Activated CD4-positive, CD25-positive, alpha-beta regulatory T cell treated with anti-CD3 and anti-CD28 coated beads, Interleukin-2, amount 50 U/mL, for 16 hours (primary cell): ENCODE data around the gene PRORP.
"Not testable (repeated sequence)": the region's sequence is repeated elsewhere in the genome, so short reads cannot be mapped to it uniquely, and the experiment has no call there.

Experiments
- DNase-seq: peaks from one replicate; pipeline ENCODE4 v3.0.0-alpha.2; 2020; ENCODE audit warnings: low read depth, low spot score

The PRORP gene

DNA sequence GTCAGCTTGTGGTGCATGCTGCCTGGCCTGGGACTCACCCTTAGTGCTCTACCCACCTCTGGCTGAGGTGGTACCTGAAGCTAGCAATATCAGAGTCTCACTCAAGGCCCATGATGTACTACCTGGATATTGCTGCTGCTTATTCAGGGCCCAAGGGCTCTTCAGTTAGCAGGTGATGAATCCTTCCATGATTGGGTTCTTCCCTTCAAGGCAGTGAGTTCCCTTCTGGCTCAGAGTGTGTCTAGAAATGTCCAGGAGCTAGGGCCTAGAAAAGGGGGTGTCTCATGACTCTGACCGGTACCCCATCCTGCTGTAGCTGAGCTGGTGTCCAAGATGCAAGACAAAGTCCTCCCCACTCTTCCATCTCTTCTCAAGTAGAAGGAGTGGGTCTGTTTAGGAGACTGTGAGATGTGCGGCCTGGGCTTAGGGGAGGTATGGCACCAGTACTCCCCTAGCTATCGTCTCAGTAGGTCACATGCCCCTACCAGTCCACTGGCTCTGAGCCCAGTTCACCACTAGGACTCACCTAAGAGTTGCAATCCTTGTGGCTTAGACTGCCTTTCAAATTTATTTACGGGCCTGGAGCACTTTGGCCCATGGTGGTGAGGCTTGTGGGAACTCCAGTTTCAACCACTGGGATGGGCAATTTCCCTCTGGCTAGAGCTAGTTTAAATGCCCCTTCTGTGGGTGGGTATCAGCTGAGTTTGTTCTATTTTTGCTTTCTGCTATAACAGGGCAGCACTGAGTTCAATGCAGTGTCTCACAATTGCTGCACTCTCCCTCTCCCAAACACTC is 12.2 kb downstream of the PRORP start:
- no peak for DNase-seq

DNA sequence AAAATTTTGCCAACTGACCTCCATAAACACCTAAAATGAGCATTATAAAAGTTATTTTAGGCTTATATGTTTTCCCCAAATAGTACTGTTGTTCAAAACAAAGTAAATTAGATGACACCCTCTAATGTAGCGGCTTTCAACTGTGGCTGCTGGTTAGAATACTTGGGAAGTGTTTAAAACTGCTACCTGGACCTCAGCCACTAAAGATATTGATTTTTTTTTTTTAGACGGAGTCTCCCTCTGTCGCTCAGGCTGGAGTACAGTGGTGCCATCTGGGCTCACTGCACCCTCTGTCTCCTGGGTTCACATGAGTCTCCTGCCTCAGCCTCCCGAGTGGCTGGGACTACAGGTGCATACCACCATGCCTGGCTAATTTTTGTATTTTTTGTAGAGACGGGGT is 16.2 kb downstream of the PRORP start:
- DNase-seq = no peak

DNA sequence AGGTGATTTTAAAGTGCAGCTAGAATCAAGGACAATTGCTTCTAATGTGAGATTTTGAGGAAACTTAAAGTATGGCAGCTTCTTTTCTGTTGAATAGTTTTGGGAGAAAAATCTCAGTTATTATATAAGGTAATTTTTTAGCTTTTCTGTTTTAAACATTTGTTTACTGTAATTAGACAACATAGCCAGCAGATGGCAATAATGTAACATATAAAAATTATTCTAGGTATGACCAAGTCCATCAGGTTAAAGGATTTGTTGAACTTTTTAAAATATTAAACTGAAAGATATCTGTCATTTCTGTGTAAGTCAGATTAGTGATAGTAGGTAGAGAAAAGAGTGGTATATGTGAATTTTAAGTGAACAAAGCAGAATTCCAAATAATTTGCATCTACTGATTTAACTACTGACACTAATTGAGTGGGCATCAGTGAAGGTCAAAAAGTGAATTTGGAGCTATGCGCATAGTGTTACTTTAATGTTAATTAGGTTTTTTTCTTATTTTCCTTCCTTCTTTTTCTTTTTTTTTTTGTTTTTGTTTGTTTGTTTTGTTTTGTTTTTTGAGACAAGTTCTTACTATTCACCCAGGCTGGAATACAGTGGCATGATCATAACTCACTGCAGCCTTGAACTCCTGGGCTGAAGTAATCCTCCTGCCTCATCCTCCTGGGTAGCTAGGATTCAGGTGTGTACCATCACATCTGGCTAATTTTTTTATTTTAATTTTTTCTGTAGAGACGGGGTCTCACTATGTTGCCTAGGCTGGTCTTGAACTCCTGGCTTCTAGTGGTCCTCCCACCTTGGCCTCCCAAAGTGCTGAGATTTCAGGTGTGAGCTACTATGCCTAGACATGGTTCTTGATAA is 18.6 kb downstream of the PRORP start:
- DNase-seq = no peak

DNA sequence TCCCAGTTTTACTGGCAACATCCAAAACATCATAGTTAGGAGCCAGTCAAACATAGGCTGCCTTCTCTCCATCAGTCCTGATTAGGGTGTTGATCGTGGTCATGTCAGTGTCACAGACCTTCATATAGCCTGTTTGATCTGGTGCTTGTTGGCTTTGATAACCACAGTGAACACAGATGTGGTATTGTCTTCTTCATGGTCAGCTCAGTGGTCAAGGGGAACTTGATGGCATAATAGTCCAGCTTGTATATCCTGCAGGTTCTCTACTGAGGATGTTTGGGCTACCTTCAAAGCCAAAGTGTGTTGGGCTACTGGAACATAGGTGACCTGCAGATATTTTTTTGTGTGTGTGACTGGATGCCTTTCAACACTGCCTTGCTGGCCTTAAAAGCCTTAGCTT is 21.7 kb downstream of the PRORP start:
- DNase-seq = no peak

DNA sequence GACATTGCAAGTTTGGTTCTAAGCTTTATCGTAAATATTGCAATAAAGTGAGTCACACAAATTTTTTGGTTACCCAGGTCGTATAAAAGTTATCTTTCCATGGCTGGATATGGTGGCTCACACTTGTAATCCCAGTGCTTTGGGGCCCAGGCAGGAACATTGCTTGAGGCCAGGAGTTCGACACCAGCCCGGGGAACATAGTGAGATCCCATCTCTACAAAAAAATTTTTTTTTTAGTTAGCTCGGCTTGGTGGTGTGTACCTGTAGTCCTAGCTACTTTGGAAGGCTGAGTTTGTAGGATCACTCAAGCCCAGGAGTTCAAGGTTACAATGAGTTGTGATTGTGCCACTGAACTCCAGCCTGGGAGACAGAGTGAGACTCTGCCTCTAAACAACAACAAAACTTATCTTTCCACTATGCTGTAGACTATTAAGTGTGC is 24.4 kb downstream of the PRORP start:
- no peak for DNase-seq

DNA sequence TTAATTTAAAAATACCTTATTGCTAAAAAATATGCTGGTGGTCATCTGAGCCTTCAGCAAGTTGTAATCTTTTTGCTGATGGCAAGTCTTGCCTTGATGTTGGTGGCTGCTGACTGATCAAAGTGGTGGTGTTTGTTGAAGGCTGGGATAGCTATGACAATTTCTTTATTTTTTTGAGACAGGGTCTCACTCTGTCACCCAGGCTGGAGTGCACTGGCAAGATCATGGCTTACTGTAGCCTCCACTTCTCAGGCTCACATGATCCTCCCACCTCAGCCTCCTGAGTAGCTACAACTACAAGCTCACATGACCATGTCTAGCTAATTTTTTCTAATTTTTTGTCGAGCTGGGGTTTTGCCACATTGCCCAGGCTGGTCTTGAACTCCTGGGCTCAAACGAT is 24.8 kb downstream of the PRORP start:
- DNase-seq = no peak

DNA sequence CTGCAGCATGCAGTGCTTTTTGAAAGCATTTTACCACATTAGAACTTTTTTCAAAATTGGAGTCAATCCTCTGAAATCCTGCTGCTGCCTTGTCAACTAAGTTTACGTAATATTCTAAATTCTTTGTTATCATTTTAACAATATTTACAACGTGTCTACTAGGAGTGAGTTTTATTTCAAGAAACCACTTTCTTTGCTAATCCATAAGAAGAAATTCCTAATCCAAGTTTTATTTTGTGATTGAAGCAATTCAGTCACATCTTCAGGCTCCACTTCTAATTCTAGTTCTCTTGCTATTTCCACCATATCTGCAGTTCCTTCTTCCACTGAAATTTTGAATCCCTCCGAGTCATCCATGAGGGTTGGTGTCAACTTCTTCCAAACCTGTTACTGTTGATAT is 25.4 kb downstream of the PRORP start:
- no peak for DNase-seq

DNA sequence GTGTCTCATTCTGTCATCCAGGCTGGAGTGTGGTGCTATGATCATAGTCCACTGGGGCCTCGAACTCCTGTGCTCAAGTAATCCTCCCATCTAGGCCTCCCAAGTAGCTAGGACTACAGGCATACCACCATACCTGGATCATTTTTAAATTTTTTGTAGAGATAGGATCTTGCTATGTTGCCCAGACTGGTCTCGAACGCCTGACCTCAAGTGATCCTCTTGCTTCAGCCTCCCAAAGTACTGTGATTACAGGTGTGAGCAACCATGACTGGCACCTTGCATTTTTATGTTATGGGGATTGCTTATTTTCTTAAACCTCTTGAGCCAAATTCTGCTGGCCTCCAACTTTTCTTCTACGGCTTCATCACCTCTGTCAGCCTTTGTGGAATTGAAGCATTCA is 26.9 kb downstream of the PRORP start:
- DNase-seq = no peak

DNA sequence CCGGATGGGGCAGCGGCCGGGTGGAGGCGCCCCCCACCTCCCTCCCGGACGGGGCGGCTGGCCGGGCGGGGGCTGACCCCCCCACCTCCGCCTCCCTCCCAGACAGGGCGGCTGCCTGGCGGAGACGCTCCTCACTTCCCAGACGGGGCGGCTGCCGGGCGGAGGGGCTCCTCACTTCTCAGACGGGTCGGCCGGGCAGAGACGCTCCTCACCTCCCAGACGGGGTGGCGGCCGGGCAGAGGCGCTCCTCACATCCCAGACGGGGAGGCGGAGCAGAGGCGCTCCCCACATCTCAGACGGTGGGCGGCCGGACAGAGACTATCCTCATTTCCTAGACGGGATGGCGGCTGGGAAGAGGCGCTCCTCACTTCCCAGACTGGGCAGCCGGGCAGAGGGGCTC is 30.2 kb downstream of the PRORP start:
- DNase-seq = not testable (repeated sequence)

DNA sequence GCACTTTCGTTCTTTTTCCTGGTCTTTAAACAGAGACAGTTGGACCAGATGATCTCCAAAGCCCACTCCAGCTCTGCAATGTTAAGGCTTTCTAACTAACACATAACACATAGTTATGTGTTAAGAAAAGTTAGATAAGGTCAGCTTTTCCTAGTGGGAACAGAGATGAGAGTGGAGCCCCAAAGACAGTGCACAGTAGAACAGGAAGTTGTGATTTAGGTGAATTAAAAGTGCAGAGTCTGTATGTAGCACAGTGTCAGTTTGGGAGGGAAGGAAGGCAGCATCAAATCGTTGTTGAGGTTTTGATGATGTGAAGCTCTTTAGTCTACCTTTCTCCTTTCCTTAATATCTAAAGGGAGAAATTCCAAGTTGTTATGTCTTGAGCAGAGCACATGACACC is 31.7 kb downstream of the PRORP start:
- DNase-seq = no peak

DNA sequence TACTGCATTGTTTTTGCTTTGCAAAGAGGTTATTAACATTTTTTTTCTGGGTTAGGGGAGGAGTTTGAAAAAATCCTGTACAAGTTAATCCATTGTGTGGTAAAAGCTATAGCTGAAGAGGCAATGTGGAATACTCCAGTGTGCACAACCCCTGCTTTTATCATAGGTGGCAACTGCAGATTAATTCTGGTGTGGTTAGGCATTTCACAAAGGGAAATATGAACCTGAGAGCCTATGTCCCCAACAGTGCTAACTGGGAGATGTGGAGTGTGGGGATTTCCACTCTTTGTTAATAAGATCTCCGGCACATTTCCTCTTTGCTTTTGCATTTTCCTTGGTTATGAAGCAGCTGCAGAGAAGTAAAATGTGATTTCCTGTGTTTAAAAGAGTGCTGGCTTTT is 33.6 kb downstream of the PRORP start:
- no peak for DNase-seq

DNA sequence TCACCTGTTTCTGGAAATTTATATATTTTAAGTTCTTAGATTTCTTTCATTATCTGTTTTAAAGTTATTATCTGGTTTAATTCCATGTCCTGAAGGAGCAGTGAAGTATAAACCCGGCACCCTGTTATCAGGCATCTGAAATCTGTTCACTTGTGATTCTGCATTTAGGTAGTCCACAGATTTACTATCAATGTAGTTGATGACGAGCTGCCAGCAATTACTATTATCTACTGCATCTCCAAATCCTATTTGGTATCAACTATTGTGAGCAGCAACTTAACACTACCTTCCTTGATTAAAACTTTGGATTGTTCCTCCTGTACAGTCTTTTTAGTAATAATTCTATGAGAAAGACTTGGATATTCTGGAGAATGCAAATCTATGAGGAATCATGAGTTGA is 36.1 kb downstream of the PRORP start:
- DNase-seq = no peak

DNA sequence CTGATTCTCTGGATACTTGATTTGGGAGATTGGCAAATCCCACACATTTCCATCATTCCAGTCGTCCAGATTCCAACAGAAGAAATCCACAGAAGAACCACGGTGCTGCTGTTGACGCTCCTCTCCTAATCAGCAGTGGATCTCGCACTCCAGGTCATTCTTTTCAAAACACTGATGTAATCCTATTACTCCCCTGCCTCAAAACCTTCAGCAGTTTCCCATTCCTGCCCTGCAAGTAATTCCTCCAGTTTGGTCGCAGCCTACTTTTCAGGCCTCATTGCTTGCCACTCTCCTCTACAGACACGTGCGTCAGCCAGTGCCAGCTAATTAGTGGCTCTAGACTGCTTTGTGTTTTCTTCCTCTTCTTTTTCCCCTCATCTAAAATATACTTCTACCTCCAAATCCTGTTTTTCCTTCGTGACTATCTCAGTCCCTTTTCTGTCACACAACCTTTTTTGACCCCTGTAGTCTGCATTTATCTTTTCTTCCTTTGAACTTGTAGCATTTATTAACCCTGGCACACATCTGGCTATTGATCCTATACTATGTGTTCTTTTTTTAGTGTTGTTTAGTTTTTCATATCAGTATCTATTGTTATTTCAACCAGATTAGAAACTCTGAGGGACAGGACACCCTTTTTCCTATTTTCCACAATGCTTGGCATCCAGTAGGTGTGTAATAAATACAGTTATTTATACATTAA is 36.8 kb downstream of the PRORP start:
- no peak for DNase-seq

DNA sequence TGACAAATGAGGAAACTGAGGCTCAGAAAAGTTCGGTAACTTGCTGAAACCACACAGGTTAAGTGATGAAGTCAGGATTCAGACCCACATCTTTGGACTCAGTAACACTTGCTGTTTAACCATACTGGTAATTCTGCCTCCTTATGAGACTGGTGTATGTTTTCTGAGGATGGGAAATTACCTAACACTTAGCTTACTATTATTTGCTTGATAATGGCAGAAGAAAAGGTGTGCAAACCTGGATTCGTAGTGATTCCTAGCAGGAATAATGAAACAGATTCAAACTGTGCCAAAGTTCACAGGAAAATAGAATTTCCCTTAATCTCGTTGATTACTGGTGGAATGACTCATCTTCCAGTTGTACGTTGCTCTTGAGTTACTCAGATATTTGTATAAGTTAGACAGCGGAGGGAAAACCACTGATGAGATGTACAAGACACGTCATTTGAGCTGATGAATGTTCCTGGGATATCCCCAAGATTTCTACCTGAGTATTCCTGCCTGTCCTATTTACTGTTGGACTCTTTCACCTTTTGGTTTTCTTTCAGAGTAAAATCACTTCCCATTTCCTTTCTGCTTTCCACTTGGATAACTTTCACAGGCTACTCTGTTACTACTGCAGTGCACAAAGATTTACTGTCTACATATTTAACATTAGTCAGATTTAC is 37.5 kb downstream of the PRORP start:
- DNase-seq = no peak

DNA sequence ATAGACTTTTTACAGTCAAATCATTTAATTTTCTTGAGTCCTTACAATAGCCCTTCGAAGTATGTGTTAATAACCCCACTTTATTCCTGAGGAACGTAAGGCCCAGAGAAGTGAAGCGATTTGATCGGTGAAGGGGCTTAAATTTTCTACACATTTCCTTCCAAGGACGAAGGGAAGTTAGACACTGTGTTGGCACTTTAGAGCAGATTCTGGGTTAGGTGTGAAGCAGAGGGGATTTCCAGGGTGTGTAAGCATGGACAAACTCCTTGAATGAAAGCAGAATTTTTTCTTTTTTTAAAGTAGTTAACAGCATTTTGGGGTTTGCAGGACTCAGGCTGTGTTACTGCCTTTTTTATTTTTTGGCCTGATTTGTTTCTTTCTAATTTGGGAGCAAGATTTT is 38.9 kb downstream of the PRORP start:
- no peak for DNase-seq

DNA sequence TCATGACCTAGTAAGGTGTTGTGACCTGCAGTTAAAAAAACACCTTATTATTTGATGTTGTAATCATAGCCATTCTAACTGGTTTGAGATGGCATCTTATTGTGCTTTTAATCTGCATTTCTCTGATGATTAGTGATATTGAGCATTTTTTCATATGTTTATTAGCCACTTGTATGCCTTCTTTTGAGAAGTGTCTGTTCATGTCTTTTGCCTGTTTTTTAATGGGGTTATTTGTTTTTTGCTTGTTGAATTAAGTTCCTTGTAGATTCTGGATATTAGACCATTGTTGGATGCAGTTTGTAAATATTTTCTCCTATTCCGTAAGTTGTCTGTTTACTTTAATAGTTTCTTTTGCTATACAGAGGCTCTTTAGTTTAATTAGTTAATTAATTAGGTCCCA is 41.0 kb downstream of the PRORP start:
- no peak for DNase-seq

DNA sequence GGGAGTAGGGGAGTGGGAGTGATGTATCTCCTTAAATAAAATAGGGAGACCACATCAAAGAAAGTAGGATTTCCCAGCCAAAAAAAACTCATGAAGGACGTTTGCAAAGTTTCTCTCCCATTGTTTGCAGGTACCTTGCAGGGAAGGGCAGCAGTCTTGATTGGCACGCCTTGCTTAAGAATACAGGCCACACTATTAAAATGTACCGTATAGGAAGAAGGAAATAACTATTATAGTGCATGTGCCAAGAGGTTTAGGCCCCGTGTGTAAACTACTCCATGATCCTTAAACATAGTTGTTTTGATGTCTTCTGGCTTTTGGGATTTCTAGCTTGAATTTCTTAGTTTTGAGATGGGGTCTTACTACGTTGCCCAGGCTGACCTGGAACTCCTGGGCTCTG is 42.5 kb downstream of the PRORP start:
- DNase-seq = no peak

DNA sequence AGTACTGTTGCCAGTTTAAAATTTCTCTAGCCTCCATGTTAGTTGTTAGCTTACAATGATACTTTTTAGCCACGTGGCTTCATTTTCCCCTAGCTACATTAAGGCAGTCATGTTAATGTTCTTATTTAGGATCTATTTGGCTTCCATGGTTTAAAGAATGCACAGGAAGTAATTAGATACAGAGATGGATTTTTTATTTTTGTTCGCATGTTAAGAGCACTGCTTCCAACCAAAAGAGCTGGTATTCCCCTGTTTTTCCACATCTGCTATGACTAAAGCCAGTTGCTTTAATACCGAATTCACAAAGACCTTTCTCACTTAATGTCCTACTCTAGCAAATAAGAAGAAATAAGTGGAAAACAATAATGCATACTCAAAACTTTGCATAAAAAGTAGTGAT is 45.1 kb downstream of the PRORP start:
- DNase-seq = no peak
